MM.1S (cell line): ENCODE measurements around the gene GPC3.

ENCODE experiments used
- DNase-seq: peaks from one replicate; pipeline ENCODE4 v3.0.0-alpha.2; 2015
- H2AFZ ChIP-seq: fragments of 300-600 bp; sonication (generic); 2 replicates; pipeline ENCODE4 v1.6.0; 2016; ENCODE audit warnings: antibody characterized with exemption, low read length
- H3F3A ChIP-seq: fragments of 300-600 bp; sonication (generic); 2 replicates; pipeline ENCODE4 v1.6.1; 2016; ENCODE audit warnings: mild to moderate bottlenecking, antibody characterized with exemption, low read length, moderate library complexity, mixed read lengths; ENCODE audit not compliant: insufficient read depth
- H3K27ac ChIP-seq: fragments of 300-600 bp; sonication (generic); 2 replicates; pipeline ENCODE4 v1.5.1; 2016; ENCODE audit warnings: mild to moderate bottlenecking, low read length
- H3K27me3 ChIP-seq: fragments of 300-600 bp; sonication (generic); replicated peaks from 2 replicates; pipeline ENCODE4 v1.6.0; 2016; ENCODE audit warnings: low read length; ENCODE audit not compliant: insufficient read depth
- H3K36me3 ChIP-seq: fragments of 300-600 bp; sonication (generic); replicated peaks from 2 replicates; pipeline ENCODE4 v1.6.1; 2016; ENCODE audit warnings: mild to moderate bottlenecking, low read length, mixed read lengths; ENCODE audit not compliant: insufficient read depth
- H3K4me1 ChIP-seq: fragments of 300-600 bp; sonication (generic); 2 replicates; pipeline ENCODE4 v1.6.1; 2016; ENCODE audit warnings: low read length, mixed read lengths
- H3K4me2 ChIP-seq: fragments of 300-600 bp; sonication (generic); 2 replicates; pipeline ENCODE4 v1.6.0; 2016; ENCODE audit warnings: low read depth, low read length
- H3K4me3 ChIP-seq: fragments of 300-600 bp; sonication (generic); 2 replicates; pipeline ENCODE4 v1.5.1; 2016; ENCODE audit warnings: low read length, mixed read lengths
- H3K79me2 ChIP-seq: fragments of 300-600 bp; sonication (generic); 2 replicates; pipeline ENCODE4 v1.6.1; 2016; ENCODE audit warnings: mixed run types, low read length, mixed read lengths
- H3K9ac ChIP-seq: fragments of 300-600 bp; sonication (generic); 2 replicates; pipeline ENCODE4 v1.6.1; 2016; ENCODE audit warnings: low read length, mixed read lengths
- H3K9me2 ChIP-seq: fragments of 300-600 bp; sonication (generic); replicated peaks from 2 replicates; pipeline ENCODE4 v1.6.1; 2016; ENCODE audit warnings: mild to moderate bottlenecking, low read length, mixed read lengths; ENCODE audit not compliant: insufficient read depth
- H3K9me3 ChIP-seq: fragments of 300-600 bp; sonication (generic); replicated peaks from 2 replicates; pipeline ENCODE4 v1.6.1; 2016; ENCODE audit warnings: mild to moderate bottlenecking, low read length, mixed read lengths; ENCODE audit not compliant: insufficient read depth
- H4K20me1 ChIP-seq: fragments of 300-600 bp; sonication (generic); 2 replicates; pipeline ENCODE4 v1.6.1; 2016; ENCODE audit warnings: mild to moderate bottlenecking, low read length, moderate library complexity, mixed read lengths; ENCODE audit not compliant: insufficient read depth
- EZH2 ChIP-seq: fragments of 300-600 bp; sonication (generic); optimal IDR thresholded peaks from 2 replicates; pipeline ENCODE3; 2017; ENCODE audit warnings: low read depth, mild to moderate bottlenecking, antibody characterized with exemption, low read length, mixed read lengths
- EZH2phosphoT487 ChIP-seq: fragments of 300-600 bp; sonication (generic); IDR thresholded peaks from 2 replicates; pipeline ENCODE4 v1.6.1; 2018; ENCODE audit warnings: antibody characterized with exemption, low read length
- TF ChIP-seq, protein P1 (sequence below): fragments of 300-600 bp; sonication (generic); IDR thresholded peaks from 2 replicates; pipeline ENCODE4 v1.5.1; 2016; ENCODE audit warnings: antibody characterized with exemption, low read length, mixed read lengths

Gene GPC3

DNA sequence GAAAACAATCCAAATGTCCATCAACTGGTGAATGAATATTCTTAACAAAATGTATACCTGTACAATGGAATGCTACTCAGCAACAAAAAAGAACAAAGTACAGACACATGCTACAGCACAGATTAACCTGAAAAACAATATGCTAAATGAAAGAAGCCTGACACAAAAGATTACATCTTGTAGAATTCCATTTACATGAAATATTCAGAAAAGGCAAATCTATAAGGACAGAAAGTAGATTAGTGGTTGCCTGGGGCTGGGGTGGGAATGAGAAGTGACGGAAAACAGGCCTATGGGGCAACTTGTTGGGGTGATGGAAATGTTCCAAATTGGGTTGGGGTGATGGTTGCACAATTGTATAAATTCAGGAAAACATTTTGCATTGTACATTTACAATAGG, 351.0 kb downstream of the GPC3 start:
- DNase-seq: no peak
- no peaks in the 10 kb centered on the region for H3K9me2 ChIP-seq
- no peak overlapping the region for H3K4me3 ChIP-seq
- no peaks in the 10 kb centered on the region for H3K9me3 ChIP-seq
- H3K27me3 ChIP-seq: no peaks in the 10 kb centered on the region
- H3K27ac ChIP-seq: no peak overlapping the region
- H3K79me2 ChIP-seq: no peaks in the 10 kb centered on the region
- H2AFZ ChIP-seq: no peak overlapping the region
- no peak overlapping the region for H3K4me2 ChIP-seq
- H3K36me3 ChIP-seq: no peaks in the 10 kb centered on the region
- no peaks in the 10 kb centered on the region for H3K4me1 ChIP-seq
- TF ChIP-seq EZH2: no peak
- TF ChIP-seq, protein P1, sequence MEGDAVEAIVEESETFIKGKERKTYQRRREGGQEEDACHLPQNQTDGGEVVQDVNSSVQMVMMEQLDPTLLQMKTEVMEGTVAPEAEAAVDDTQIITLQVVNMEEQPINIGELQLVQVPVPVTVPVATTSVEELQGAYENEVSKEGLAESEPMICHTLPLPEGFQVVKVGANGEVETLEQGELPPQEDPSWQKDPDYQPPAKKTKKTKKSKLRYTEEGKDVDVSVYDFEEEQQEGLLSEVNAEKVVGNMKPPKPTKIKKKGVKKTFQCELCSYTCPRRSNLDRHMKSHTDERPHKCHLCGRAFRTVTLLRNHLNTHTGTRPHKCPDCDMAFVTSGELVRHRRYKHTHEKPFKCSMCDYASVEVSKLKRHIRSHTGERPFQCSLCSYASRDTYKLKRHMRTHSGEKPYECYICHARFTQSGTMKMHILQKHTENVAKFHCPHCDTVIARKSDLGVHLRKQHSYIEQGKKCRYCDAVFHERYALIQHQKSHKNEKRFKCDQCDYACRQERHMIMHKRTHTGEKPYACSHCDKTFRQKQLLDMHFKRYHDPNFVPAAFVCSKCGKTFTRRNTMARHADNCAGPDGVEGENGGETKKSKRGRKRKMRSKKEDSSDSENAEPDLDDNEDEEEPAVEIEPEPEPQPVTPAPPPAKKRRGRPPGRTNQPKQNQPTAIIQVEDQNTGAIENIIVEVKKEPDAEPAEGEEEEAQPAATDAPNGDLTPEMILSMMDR: no peak
- TF ChIP-seq EZH2phosphoT487: no peak
- no peak overlapping the region for H3K9ac ChIP-seq
- H4K20me1 ChIP-seq: no peaks in the 10 kb centered on the region
- no peaks in the 10 kb centered on the region for H3F3A ChIP-seq

DNA sequence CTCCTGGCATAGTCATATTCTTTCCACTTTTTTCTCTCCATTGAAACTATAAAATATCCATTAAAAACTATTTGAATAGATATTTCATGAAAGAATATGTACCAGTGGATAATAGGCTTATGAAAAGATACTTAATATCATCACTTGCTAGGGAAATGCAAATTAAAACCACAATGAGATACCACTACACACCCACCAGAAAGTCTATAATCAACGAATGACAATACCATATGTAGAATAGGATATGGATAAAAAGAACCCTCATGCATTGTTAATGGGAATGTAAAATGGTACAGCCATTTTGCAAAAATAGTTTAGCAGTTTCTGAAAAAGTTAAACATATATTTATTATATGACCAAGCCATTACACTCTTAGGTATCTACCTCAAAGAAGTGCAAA, 351.4 kb downstream of the GPC3 start:
- H4K20me1 ChIP-seq: no peaks in the 10 kb centered on the region

DNA sequence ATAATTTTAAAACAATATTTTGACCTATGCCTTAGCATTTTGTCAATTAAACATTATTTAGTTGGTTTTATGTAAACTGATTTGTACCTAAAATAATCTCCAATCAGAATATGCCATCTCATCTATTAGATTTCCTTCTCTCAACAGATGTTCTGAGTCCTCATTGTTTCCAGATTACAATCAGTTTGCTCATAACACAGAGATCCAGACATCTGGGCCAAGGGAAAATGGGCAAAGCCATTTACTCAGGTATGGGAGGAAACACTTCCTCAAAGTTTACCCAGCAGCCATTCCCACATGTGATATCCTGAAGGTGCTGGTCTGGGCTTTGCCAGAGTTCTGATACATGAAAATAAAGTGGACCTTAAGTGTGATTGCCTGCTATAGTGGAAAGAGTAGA, 352.2 kb downstream of the GPC3 start:
- DNase-seq: no peak
- H3K9me2 ChIP-seq: no peaks in the 10 kb centered on the region

More for the DNA sequence above, 351.4 kb downstream of the GPC3 start:
- Histone ChIP-seq H3K9me3 (no peaks in the 10 kb centered on the region), H3K36me3 (no peaks in the 10 kb centered on the region), H3K9me2 (no peaks in the 10 kb centered on the region), H3K4me1 (no peaks in the 10 kb centered on the region), H2AFZ (no peak overlapping the region), H3K79me2 (no peaks in the 10 kb centered on the region), H3K27me3 (no peaks in the 10 kb centered on the region), H3K4me2 (no peak overlapping the region), H3K4me3 (no peak overlapping the region), H3K27ac (no peak overlapping the region), H3K9ac (no peak overlapping the region), H3F3A (no peaks in the 10 kb centered on the region)
- no peak for TF ChIP-seq EZH2phosphoT487
- no peak for TF ChIP-seq EZH2
- TF ChIP-seq, protein P1: no peak
- DNase-seq: no peak

More for the DNA sequence above, 352.2 kb downstream of the GPC3 start:
- H3K9me3 ChIP-seq: no peaks in the 10 kb centered on the region
- TF ChIP-seq EZH2: no peak
- no peak for TF ChIP-seq EZH2phosphoT487
- TF ChIP-seq, protein P1: no peak
- no peak overlapping the region for H3K27ac ChIP-seq
- H3K36me3 ChIP-seq: no peaks in the 10 kb centered on the region
- H3K4me3 ChIP-seq: no peak overlapping the region
- H3K27me3 ChIP-seq: no peaks in the 10 kb centered on the region
- no peak overlapping the region for H3K9ac ChIP-seq
- no peaks in the 10 kb centered on the region for H3K79me2 ChIP-seq
- H3K4me1 ChIP-seq: no peaks in the 10 kb centered on the region
- H3K4me2 ChIP-seq: no peak overlapping the region
- H2AFZ ChIP-seq: no peak overlapping the region
- no peaks in the 10 kb centered on the region for H3F3A ChIP-seq
- H4K20me1 ChIP-seq: no peaks in the 10 kb centered on the region
